K562 (cell line): ENCODE results near the gene PRKD1. TPM values are rescaled to one million over a fixed set of nuclear protein-coding genes. Genes with fewer than 3 reads are reported as not detected.

Experiments
- ATAC-seq: fragments of 200-7000 bp; cut with Tn5 transposase; 3 replicates; pipeline ENCODE4 v1.9.1; 2020; ENCODE audit warnings: moderate library complexity
- BruUV-seq: library from RNA; stranded (reverse); fragments of 400-500 nt; replicated peaks from 2 replicates; lab custom pipeline; 2021; lab: Mats Ljungman, UMichigan
- CTCF ChIA-PET: fragments of 300-600 bp; formaldehyde crosslinking; extraction: SDS; loops from one replicate; lab custom pipeline; 2021; ENCODE audit warnings: low intra/inter-chr PET ratio; lab: Yijun Ruan, JAX
- POLR2A ChIA-PET: fragments of 300-600, 350-650 bp; sonication (Branson Sonifier 250); formaldehyde crosslinking; extraction: SDS; loops from one replicate; lab custom pipeline; 2021; ENCODE audit warnings: antibody characterized with exemption, inconsistent platforms; lab: Yijun Ruan, JAX
- DNase-seq, 4 experiments: peaks; one replicate each; pipeline versions ENCODE4 v3.0.0 to v3.0.0-alpha.2; 2011 to 2018; ENCODE audit warnings: low spot score in 3 of 4, mixed read lengths in 3 of 4; ENCODE audit errors: extremely low read depth in 1 of 4
- FAIRE-seq: peaks from 2 replicates; lab custom pipeline; 2011; peaks lifted over from hg19 to GRCh38; lab: Jason Lieb, UNC
- H2AFZ ChIP-seq: 2 replicates; pipeline ENCODE4 v1.6.0; 2011; ENCODE audit warnings: low read depth, low read length, control low read depth, inconsistent platforms
- H3K27ac ChIP-seq: fragments of 200-600 bp; 3 replicates; pipeline ENCODE4 v1.8.0; 2011; ENCODE audit warnings: low read depth, mild to moderate bottlenecking, control low read depth, inconsistent platforms, low read length, moderate library complexity, mixed read lengths; ENCODE audit errors: extremely low read depth
- H3K27me3 ChIP-seq, 2 experiments: fragments of 300-600 bp in 1 of 2; 2 replicates in 1 of 2; 3 replicates in 1 of 2; pipeline versions ENCODE4 v1.6.0 to v1.8.0; 2011; ENCODE audit warnings: inconsistent platforms in 2 of 2, low read length in 2 of 2, mild to moderate bottlenecking in 1 of 2, mixed read lengths in 1 of 2, moderate library complexity in 1 of 2; ENCODE audit not compliant: control insufficient read depth in 2 of 2, insufficient read depth in 2 of 2
- H3K36me3 ChIP-seq: fragments of 300-600 bp; 3 replicates; pipeline ENCODE4 v1.8.0; 2011; ENCODE audit warnings: mild to moderate bottlenecking, low read length, inconsistent platforms; ENCODE audit not compliant: control insufficient read depth, insufficient read depth
- H3K4me1 ChIP-seq, 2 experiments: fragments of 200-600 bp in 1 of 2; replicated peaks in 1 of 2; 2 replicates in 1 of 2; 3 replicates in 1 of 2; pipeline versions ENCODE4 v1.5.1 to v1.8.0; 2011; ENCODE audit warnings: inconsistent platforms in 2 of 2, low read length in 2 of 2, mild to moderate bottlenecking in 1 of 2, mixed read lengths in 1 of 2, moderate library complexity in 1 of 2; ENCODE audit not compliant: control insufficient read depth in 2 of 2, insufficient read depth in 2 of 2
- H3K4me2 ChIP-seq: 2 replicates; pipeline ENCODE4 v1.6.1; 2011; ENCODE audit warnings: low read length, control low read depth, inconsistent platforms, mixed read lengths; ENCODE audit not compliant: insufficient read depth
- H3K4me3 ChIP-seq: fragments of 200-600 bp; sonication (generic), shearing (Covaris generic); 2 replicates; pipeline ENCODE4 v1.5.1; 2016; ENCODE audit warnings: control low read depth, inconsistent platforms
- H3K79me2 ChIP-seq: fragments of 200-600 bp; 3 replicates; pipeline ENCODE4 v1.8.0; 2011; ENCODE audit warnings: low read length, inconsistent platforms; ENCODE audit not compliant: control insufficient read depth, insufficient read depth
- H3K9ac ChIP-seq, 2 experiments: 2 replicates each; pipeline versions ENCODE4 v1.6.0 to v1.6.1; 2011; ENCODE audit warnings: low read depth in 2 of 2, low read length in 2 of 2, control low read depth in 1 of 2, inconsistent platforms in 1 of 2, mild to moderate bottlenecking in 1 of 2, mixed read lengths in 1 of 2; ENCODE audit not compliant: insufficient read depth in 1 of 2
- H3K9me1 ChIP-seq: one replicate; pipeline ENCODE4 v1.6.0; 2011; ENCODE audit warnings: inconsistent platforms, mild to moderate bottlenecking, low read length, moderate library complexity; ENCODE audit not compliant: control insufficient read depth, insufficient read depth
- H3K9me3 ChIP-seq: replicated peaks from 2 replicates; pipeline ENCODE4 v1.5.1; 2011; ENCODE audit warnings: low read depth, low read length, inconsistent platforms; ENCODE audit not compliant: control insufficient read depth, insufficient read depth
- H4K20me1 ChIP-seq: replicated peaks from 2 replicates; pipeline ENCODE4 v1.6.1; 2011; ENCODE audit warnings: low read length, inconsistent platforms, mixed read lengths; ENCODE audit not compliant: control insufficient read depth, insufficient read depth
- ETS1 ChIP-seq: conservative IDR thresholded peaks from 2 replicates; pipeline ENCODE4 v1.6.1; 2011; ENCODE audit warnings: low read depth, mild to moderate bottlenecking, low read length; ENCODE audit not compliant: control insufficient read depth
- MAFG ChIP-seq: fragments of 450-650 bp; conservative IDR thresholded peaks from 2 replicates; pipeline ENCODE4 v1.6.1; 2016; ENCODE audit warnings: missing genetic modification characterization, missing compliant biosample characterization
- MECOM ChIP-seq: fragments of 250-450 bp; sonication (Bioruptor Pico); IDR thresholded peaks from 2 replicates; pipeline ENCODE4 v1.8.0; 2022; ENCODE audit warnings: inconsistent platforms
- NR2C2 ChIP-seq, 2 experiments: fragments of 200-800 bp in 1 of 2; sonication (Bioruptor generic) in 1 of 2; sonication (generic) in 1 of 2; formaldehyde crosslinking in 1 of 2; IDR thresholded peaks; 2 replicates each; pipeline versions ENCODE4 v1.6.1 to v1.8.0; 2016 to 2022; ENCODE audit warnings: mild to moderate bottlenecking in 1 of 2, missing compliant biosample characterization in 1 of 2, missing genetic modification characterization in 1 of 2, missing genetic modification reagents in 1 of 2
- SIX5 ChIP-seq, 2 experiments: IDR thresholded peaks; 2 replicates each; pipeline ENCODE4 v1.6.1; 2011; ENCODE audit warnings: low read length in 2 of 2, borderline replicate concordance in 1 of 2, low read depth in 1 of 2, mild to moderate bottlenecking in 1 of 2, moderate library complexity in 1 of 2; ENCODE audit not compliant: insufficient read depth in 1 of 2
- ZBTB33 ChIP-seq: sonication (generic); formaldehyde crosslinking; IDR thresholded peaks from 2 replicates; pipeline ENCODE4 v1.8.1; 2023; ENCODE audit warnings: mild to moderate bottlenecking, missing genetic modification reagents
- ZNF232 ChIP-seq: sonication (generic); formaldehyde crosslinking; IDR thresholded peaks from 2 replicates; pipeline ENCODE4 v1.8.0; 2022; ENCODE audit warnings: mild to moderate bottlenecking, missing genetic modification reagents
- WGBS: fragments of 100-300 bp; shearing (Covaris generic); methylation state at CpG from one replicate; pipeline ENCODE4 v1.1.6; 2016; ENCODE audit warnings: low coverage, mixed read lengths; ENCODE audit not compliant: insufficient coverage; ENCODE audit errors: missing lambda C conversion rate; 5-methylcytosine and 5-hydroxymethylcytosine counted together
- in situ Hi-C: fragments of 300-500 bp; cut with MboI; formaldehyde crosslinking; loops from 4 replicates; pipeline ENCODE4 v1.15.0; 2018; ENCODE audit warnings: inconsistent platforms, mixed read lengths
- intact Hi-C: fragments of 100-400 bp; cut with micrococcal nuclease; formaldehyde crosslinking; loops from 2 replicates; pipeline ENCODE4 v1.14.2; 2022
- polyA plus RNA-seq, 8 experiments: library from polyadenylated mRNA; depleted of rRNA in 4 of 8; stranded (reverse) in 5 of 8; unstranded in 3 of 8; fragments of >200 nt; fragmentation: Nextera tagmentation in 2 of 8; fragmentation: Illumina TruSeq in 1 of 8; extraction: Ambion mirVana in 2 of 8; extraction: Trizol in 1 of 8; gene quantifications; 2 replicates each; pipeline versions ENCODE4 v1.2.1 to v1.2.3, GENCODE V29; 2011 to 2014; ENCODE audit warnings: inconsistent platforms in 1 of 8, missing spikeins in 1 of 8
- total RNA-seq, 7 experiments: library from RNA; depleted of rRNA in 6 of 7; stranded (reverse); fragments of >200 nt in 6 of 7; fragmentation: Illumina TruSeq in 2 of 7; extraction: Trizol in 2 of 7; gene quantifications; 2 replicates each; pipeline versions ENCODE4 v1.2.1 to v1.2.3, GENCODE V29; 2011 to 2021; ENCODE audit warnings: low replicate concordance in 1 of 7
- TF ChIP-seq, protein P1 (sequence below): fragments of 450-650 bp; IDR thresholded peaks from 2 replicates; pipeline ENCODE4 v1.6.1; 2016; ENCODE audit warnings: mild to moderate bottlenecking

The PRKD1 gene
- total and polyA plus RNA-seq, 9 of the 15 experiments (the other 6 are each of a cell fraction or from before 2014, with no cell fraction given), result 0.04 to 0.25 (median 0.13) TPM; not detected in 1

- ChIA-PET CTCF (no interaction called here), POLR2A (no interaction called here)
- no peak overlapping the region for H3K4me2 ChIP-seq
- no TSS peak for BruUV-seq
- no peaks in the 10 kb centered on the region for H4K20me1 ChIP-seq
- intact Hi-C loops (no loop called here), in situ Hi-C loops (no loop called here)
- H3K4me1 ChIP-seq, result peaks cover 0 to 8% of the 10 kb centered on the region in 2 experiments; a peak in 2 of 5 replicates
- H3K36me3 ChIP-seq, result no peaks in the 10 kb centered on the region
- no peak overlapping the region for H3K27ac ChIP-seq
- FAIRE-seq, result no peak
- ATAC-seq, result no peak
- no peak overlapping the region for H3K4me3 ChIP-seq
- H3K9ac ChIP-seq, result no peak overlapping the region
- WGBS, result 54% methylated on average over 2 of the region's 3 CpGs
- no peak overlapping the region for H2AFZ ChIP-seq
- no peaks in the 10 kb centered on the region for H3K27me3 ChIP-seq
- H3K9me3 ChIP-seq, result no peaks in the 10 kb centered on the region
- no peak for DNase-seq
- no peaks in the 10 kb centered on the region for H3K9me1 ChIP-seq
- no peaks in the 10 kb centered on the region for H3K79me2 ChIP-seq
- TF ChIP-seq NR2C2 (CRISPR knock-in tag; IDR thresholded peaks at IDR 0.05) (no peak), NR2C2 (tag; IDR thresholded peaks at IDR 0.05) (0 out of 2 replicates have a peak, but pooled peaks have one; percentile 14), ZNF232 (no peak)
Measured at GRCh38 chr14:29804481-29805266, 123.0 kb downstream of the PRKD1 start.

- H2AFZ ChIP-seq, result no peak overlapping the region
- no peak overlapping the region for H3K4me2 ChIP-seq
- in situ Hi-C loops (no loop called here), intact Hi-C loops (no loop called here)
- no peaks in the 10 kb centered on the region for H3K9me1 ChIP-seq
- ATAC-seq, result no peak
- H3K79me2 ChIP-seq, result no peaks in the 10 kb centered on the region
- H3K9me3 ChIP-seq, result no peaks in the 10 kb centered on the region
- ChIA-PET POLR2A (no interaction called here), CTCF (no interaction called here)
- no peaks in the 10 kb centered on the region for H3K27me3 ChIP-seq
- DNase-seq, result no peak
- H4K20me1 ChIP-seq, result no peaks in the 10 kb centered on the region
- H3K27ac ChIP-seq, result no peak overlapping the region
- H3K9ac ChIP-seq, result no peak overlapping the region
- BruUV-seq, result no TSS peak
- H3K4me1 ChIP-seq, result peaks cover 0 to 8% of the 10 kb centered on the region in 2 experiments; a peak in 2 of 5 replicates
- no peak for FAIRE-seq
- no peaks in the 10 kb centered on the region for H3K36me3 ChIP-seq
- no peak overlapping the region for H3K4me3 ChIP-seq
- TF ChIP-seq ETS1 (no peak), MECOM (CRISPR knock-in tag) (no peak), MAFG (no peak), SIX5 (IDR thresholded peaks at IDR 0.05; ENCODE audit: borderline replicate concordance in 1 of 2, insufficient read depth in 1 of 2, low read depth in 1 of 2, low read length in 2 of 2) (no peak), ZBTB33 (CRISPR knock-in tag) (no peak)
- TF ChIP-seq, protein P1, sequence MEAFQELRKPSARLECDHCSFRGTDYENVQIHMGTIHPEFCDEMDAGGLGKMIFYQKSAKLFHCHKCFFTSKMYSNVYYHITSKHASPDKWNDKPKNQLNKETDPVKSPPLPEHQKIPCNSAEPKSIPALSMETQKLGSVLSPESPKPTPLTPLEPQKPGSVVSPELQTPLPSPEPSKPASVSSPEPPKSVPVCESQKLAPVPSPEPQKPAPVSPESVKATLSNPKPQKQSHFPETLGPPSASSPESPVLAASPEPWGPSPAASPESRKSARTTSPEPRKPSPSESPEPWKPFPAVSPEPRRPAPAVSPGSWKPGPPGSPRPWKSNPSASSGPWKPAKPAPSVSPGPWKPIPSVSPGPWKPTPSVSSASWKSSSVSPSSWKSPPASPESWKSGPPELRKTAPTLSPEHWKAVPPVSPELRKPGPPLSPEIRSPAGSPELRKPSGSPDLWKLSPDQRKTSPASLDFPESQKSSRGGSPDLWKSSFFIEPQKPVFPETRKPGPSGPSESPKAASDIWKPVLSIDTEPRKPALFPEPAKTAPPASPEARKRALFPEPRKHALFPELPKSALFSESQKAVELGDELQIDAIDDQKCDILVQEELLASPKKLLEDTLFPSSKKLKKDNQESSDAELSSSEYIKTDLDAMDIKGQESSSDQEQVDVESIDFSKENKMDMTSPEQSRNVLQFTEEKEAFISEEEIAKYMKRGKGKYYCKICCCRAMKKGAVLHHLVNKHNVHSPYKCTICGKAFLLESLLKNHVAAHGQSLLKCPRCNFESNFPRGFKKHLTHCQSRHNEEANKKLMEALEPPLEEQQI, result no peak
Measured at GRCh38 chr14:29803045-29803444, 124.6 kb downstream of the PRKD1 start.
